ENCODE results near the gene KCNQ5. TPM values are rescaled to one million over a fixed set of nuclear protein-coding genes. Genes with fewer than 3 reads are reported as not detected.

Gene KCNQ5
- total RNA-seq, 2 donors from 2014 or later, result 0.67 TPM; not detected in 1

DNA sequence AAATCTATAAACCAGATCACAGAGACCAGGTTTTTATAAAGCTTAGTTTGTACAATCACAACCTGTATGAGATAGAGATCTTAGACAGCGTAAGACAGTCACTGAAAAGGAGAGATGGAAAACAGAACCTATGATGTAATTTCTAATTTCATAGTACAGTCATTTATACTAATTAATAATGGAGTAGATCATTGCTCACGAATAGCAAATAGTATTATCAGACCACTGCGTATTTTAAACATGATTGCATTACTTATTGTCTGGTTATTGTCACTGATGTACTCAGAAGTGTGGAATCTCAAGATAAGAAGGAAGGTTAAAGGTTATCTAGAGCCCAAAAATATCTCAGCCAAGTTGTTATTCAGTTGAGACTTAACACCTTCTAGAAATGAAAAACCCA is 487.8 kb downstream of the KCNQ5 start:
- no peaks in the 10 kb centered on the region for H3K36me3 ChIP-seq
- H3K27ac ChIP-seq, result no peak overlapping the region
- no peak overlapping the region for H3K4me3 ChIP-seq
- H3K9me3 ChIP-seq, result no peaks in the 10 kb centered on the region
- TF ChIP-seq, protein P1, sequence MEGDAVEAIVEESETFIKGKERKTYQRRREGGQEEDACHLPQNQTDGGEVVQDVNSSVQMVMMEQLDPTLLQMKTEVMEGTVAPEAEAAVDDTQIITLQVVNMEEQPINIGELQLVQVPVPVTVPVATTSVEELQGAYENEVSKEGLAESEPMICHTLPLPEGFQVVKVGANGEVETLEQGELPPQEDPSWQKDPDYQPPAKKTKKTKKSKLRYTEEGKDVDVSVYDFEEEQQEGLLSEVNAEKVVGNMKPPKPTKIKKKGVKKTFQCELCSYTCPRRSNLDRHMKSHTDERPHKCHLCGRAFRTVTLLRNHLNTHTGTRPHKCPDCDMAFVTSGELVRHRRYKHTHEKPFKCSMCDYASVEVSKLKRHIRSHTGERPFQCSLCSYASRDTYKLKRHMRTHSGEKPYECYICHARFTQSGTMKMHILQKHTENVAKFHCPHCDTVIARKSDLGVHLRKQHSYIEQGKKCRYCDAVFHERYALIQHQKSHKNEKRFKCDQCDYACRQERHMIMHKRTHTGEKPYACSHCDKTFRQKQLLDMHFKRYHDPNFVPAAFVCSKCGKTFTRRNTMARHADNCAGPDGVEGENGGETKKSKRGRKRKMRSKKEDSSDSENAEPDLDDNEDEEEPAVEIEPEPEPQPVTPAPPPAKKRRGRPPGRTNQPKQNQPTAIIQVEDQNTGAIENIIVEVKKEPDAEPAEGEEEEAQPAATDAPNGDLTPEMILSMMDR (IDR thresholded peaks at IDR 0.05), result no peak
- H3K4me1 ChIP-seq, result no peaks in the 10 kb centered on the region
- no peaks in the 10 kb centered on the region for H3K27me3 ChIP-seq
- DNase-seq (ENCODE audit: low spot score), result no peak

DNA sequence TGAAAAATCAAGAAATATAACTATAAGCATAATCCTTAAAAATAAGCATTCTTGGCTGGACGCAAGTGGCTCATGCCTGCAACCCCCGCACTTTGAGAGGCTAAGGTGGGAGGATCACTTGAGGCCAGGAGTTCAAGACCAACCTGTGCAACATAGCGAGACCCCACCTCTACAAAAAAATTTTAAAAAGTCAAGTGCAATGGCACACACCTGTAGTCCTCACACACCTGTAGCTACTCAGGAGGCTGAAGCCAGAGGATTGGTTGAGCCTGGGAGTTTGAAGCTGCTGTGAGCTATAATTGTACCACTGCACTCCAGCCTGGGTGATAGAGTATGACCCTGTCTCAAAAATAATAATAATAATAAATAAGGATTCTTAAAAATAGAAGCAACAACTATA is 494.5 kb downstream of the KCNQ5 start:
- H3K27ac ChIP-seq, result no peak overlapping the region

DNA sequence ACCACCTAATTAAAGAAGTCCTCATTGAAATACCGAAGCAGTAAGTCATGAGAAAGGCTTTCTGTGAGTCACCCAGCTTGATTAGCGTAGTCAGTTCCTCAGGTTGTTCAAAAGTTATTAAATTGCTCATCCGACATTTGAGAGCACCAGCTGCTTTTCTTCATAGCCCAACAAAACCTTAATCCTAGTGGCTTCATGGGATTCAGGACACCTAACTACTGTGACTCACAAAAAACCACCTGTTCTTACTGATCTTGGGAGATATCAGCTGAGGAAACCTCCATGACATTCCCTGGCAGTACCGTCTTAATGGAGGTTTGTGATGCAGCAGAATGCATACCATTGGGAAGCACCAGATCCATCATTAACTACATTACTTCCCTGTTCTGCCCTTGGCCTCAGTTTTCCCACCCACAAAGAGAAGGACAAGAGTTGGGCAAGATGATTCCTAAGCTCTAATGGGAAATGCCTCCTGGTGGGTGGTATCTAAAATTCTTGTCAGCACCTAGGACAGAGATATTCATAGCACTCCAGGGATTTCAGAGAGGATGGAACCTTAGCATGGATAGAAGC is 499.6 kb downstream of the KCNQ5 start:
- no peaks in the 10 kb centered on the region for H3K4me1 ChIP-seq
- no peak for DNase-seq (ENCODE audit: low spot score)
- no peaks in the 10 kb centered on the region for H3K36me3 ChIP-seq
- H3K4me3 ChIP-seq, result no peak overlapping the region
- H3K9me3 ChIP-seq, result no peaks in the 10 kb centered on the region
- H3K27ac ChIP-seq, result no peak overlapping the region
- TF ChIP-seq, protein P1 (IDR thresholded peaks at IDR 0.05), result no peak
- H3K27me3 ChIP-seq, result no peaks in the 10 kb centered on the region

More for the DNA sequence above, 494.5 kb downstream of the KCNQ5 start:
- Histone ChIP-seq H3K4me3 (no peak overlapping the region), H3K9me3 (no peaks in the 10 kb centered on the region), H3K4me1 (no peaks in the 10 kb centered on the region), H3K27me3 (no peaks in the 10 kb centered on the region), H3K36me3 (no peaks in the 10 kb centered on the region)
- DNase-seq (ENCODE audit: low spot score), result no peak
- TF ChIP-seq, protein P1 (IDR thresholded peaks at IDR 0.05), result no peak

DNA sequence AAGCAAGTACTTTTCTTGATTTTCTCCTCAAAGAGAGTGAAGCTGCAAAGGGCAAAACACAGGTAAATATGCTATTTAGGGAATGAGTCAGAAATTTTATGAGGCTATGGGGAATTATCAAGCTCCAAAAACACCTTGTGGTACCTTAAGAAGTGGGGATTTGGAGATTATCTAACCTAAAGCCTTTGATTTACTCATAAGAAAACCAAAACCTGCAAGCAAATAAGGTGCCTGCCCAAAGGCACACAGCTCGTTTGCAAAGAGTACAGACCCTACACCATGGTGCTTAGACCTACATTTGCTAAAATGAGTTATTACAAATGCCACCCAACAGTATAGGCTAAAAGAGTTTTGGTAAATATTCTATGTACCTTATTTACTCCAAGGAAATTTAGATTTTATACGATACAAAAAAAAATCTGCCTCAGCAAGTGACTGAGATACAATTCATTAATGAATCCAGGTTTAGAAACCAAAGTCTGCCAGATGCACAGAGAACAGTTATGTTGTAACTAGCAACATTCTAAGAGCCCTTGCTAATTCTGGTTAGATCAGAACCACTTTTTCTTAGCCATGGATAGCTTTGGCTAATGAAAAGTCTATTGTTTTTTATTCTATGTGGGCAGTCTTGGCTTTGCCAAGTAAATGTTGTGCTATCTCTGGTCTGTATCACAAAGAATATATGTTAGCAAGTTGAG is 501.9 kb downstream of the KCNQ5 start:
- no peak overlapping the region for H3K27ac ChIP-seq
- H3K36me3 ChIP-seq, result no peaks in the 10 kb centered on the region
- H3K27me3 ChIP-seq, result no peaks in the 10 kb centered on the region
- no peak for DNase-seq (ENCODE audit: low spot score)
- TF ChIP-seq, protein P1 (IDR thresholded peaks at IDR 0.05), result no peak
- H3K9me3 ChIP-seq, result no peaks in the 10 kb centered on the region
- H3K4me3 ChIP-seq, result no peak overlapping the region
- H3K4me1 ChIP-seq, result no peaks in the 10 kb centered on the region

DNA sequence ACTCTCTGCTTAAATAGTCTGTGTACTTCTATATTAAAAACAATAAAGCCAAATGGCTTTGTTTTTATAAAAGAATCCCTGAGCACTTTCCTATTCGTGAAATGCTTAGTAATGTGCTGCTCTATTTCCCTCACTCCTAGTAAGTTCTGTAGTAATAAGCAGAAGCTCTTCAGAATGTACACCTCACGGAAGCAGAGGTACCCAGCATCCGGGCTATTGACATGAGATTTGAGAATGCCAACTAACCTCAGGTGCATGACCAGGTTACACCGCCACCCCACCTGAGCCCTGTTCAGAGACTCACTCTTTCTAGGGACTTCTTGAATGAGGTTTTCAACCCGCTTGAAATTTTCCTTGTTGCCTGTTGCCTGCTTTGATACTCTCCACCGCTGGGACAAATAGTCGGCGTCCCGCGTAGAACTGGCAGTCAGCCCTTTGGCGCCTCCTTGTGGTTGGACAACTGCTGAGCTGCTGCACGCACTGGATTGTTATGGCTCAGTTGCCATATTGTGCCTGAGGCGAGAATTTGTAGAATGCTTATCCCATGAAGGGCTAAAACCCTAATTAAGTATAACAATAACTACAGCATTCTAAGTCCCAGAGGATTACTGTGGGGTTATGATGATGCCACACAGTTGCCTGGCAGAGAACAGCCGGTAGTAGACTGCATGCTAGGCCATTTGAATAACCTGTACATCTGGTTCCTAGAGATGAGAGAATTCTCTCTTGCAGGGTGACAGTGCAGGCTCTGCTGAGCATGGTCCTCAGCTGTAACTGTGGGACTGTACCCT is 508.0 kb downstream of the KCNQ5 start:
- no peaks in the 10 kb centered on the region for H3K27me3 ChIP-seq

More for the DNA sequence above, 508.0 kb downstream of the KCNQ5 start:
- H3K9me3 ChIP-seq, result no peaks in the 10 kb centered on the region
- H3K36me3 ChIP-seq, result no peaks in the 10 kb centered on the region
- peak; percentile 85 for DNase-seq (ENCODE audit: low spot score)
- TF ChIP-seq, protein P1 (IDR thresholded peaks at IDR 0.05), result peak; percentile 86 to 89
- no peak overlapping the region for H3K4me3 ChIP-seq
- no peaks in the 10 kb centered on the region for H3K4me1 ChIP-seq
- no peak overlapping the region for H3K27ac ChIP-seq
